D721Med (cell line): Measurements from ENCODE around the gene SPECC1L.

Source experiments
- DNase-seq: peaks from one replicate; pipeline ENCODE4 v3.0.0; 2011; ENCODE audit warnings: low spot score; ENCODE audit not compliant: insufficient read length
- FAIRE-seq: peaks from 2 replicates; lab custom pipeline; 2011; peaks lifted over from hg19 to GRCh38; lab: Jason Lieb, UNC
- CTCF ChIP-seq: IDR thresholded peaks from 2 replicates; pipeline ENCODE4 v1.5.1; 2012; ENCODE audit warnings: mild to moderate bottlenecking, control low read depth; ENCODE audit not compliant: insufficient read depth; ENCODE audit errors: missing control alignments

SPECC1L gene

GRCh38 chr22:24384131-24384530 lies 113.5 kb downstream of the SPECC1L start:
- FAIRE-seq (no peak), DNase-seq (no peak)
- no peak for TF ChIP-seq CTCF

GRCh38 chr22:24386937-24387471 lies 116.4 kb downstream of the SPECC1L start:
- DNase-seq (no peak), FAIRE-seq (no peak)
- TF ChIP-seq CTCF = no peak

GRCh38 chr22:24389680-24390079 lies 119.0 kb downstream of the SPECC1L start:
- no peak for TF ChIP-seq CTCF
- no peak for DNase-seq
- no peak for FAIRE-seq

GRCh38 chr22:24390156-24390555 lies 119.5 kb downstream of the SPECC1L start:
- DNase-seq (no peak), FAIRE-seq (no peak)
- no peak for TF ChIP-seq CTCF

GRCh38 chr22:24390576-24390975 lies 119.9 kb downstream of the SPECC1L start:
- no peak for DNase-seq
- no peak for TF ChIP-seq CTCF
- FAIRE-seq = no peak

- no peak for FAIRE-seq
- TF ChIP-seq CTCF = no peak
These were observed 121.2 kb downstream of the SPECC1L start for GRCh38 chr22:24391836-24392217.

GRCh38 chr22:24392218-24392931 lies 121.7 kb downstream of the SPECC1L start:
- DNase-seq (no peak), FAIRE-seq (no peak)
- TF ChIP-seq CTCF = no peak

More at GRCh38 chr22:24391836-24392217, 121.2 kb downstream of the SPECC1L start:
- DNase-seq = no peak
